Activated naive CD4-positive, alpha-beta T cell (primary cell): Measurements from ENCODE around the gene PARM1.

Experiments
- DNase-seq, 4 experiments: peaks; one replicate each; lab custom pipeline; 2025; lab: John Stamatoyannopoulos, UW

PARM1 gene

DNA sequence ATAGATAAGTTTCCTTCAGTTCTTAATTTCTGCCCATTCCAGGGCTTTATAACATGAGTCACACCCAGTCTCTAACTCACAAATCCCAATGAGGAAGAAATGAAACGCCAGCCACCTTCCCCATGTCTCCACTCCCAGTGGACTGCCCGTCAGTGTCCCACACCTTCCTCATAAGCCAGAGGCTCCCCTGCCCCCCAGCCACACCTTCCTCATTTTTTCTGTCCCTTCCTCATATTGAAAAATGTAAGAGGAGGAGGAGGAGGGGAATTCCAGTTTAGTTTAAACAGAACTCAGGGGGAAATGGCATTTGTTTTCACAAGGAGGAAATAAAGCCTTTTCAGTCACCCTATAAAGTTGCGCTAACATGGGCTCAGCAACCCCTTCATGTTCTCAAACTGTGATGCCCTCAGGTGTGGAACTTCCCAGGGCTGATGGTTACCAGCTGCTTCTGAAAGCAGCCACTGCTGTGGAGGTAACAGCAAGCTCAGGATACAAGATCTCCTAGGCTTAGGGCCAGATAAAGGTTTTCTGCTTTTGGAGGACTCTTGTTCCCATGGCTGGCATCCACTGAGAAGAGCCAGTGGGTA, 97.8 kb downstream of the PARM1 start:
- DNase-seq, result no peak

- no peak for DNase-seq
Measured at GRCh38 chr4:75031775-75032174, 98.9 kb downstream of the PARM1 start.

GRCh38 chr4:75034523-75034922, 101.6 kb downstream of the PARM1 start:
- no peak for DNase-seq

GRCh38 chr4:75035321-75035720, 102.4 kb downstream of the PARM1 start:
- DNase-seq, result no peak

DNA sequence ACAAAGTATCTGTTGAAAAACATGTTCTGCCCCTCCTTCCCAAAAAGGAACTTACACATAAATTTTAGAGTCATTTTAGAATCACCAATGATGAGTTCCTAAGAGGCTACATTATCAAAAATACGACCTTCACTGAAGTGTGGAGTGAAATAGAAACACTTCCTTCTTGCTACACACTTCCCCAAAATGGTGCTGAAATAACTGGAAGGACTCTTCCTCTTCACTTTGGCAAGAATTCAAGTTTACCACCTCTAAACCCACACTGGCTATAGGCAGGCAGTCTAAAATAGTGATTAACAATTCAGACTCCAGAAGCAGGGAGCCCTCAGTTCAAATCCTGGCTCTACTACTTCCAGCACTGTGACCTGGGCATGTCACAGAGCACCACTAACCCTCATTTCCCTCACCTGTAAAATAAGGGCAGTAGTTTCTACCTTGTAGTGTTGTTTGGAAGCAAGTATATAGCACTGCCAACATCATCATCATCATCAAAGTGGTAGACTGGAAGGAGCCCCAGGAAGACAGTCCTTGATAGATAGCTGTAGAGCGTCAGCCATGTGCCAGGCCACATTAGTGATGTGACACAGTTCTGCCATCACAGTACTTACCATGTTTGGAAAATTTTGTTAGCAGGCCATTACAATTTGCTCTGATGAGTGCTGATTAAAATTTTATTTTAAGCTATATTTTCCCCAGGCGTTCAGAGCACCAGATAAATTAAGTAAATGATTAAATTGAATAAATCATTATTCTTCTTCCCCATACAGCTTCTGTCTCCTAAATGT, 103.3 kb downstream of the PARM1 start:
- no peak for DNase-seq

GRCh38 chr4:75037252-75037651, 104.3 kb downstream of the PARM1 start:
- no peak for DNase-seq

- no peak for DNase-seq
Measured at GRCh38 chr4:75038376-75038775, 105.5 kb downstream of the PARM1 start.

GRCh38 chr4:75040703-75041102, 107.8 kb downstream of the PARM1 start:
- no peak for DNase-seq

DNA sequence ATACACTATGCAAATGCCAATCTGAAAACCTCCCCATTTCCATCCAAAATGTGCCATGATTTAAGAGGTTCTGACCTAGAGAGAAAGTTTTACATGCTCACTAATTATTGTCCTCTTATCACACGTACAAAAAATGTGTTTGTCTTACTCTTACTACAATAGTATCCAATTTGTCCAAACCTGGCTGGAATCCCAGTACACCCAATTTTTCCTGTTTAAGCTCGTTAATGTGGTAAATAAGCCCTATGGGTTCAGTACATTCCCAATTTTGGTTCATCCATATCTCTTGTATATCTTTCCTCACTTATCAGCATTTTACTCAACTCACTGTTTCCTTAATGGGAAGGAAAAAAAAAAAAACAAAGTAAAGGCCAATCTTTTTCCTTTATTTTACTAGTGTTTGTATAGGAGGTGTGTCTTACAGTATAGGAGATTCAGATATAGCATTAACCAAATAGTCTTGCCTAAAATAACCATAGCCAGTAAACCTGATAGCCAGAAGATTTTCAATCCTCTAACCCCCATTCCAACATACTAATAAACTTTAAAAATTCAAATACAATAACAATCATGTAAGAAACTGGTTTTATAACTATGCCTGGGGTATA, 109.8 kb downstream of the PARM1 start:
- no peak for DNase-seq

GRCh38 chr4:75046226-75046625, 113.3 kb downstream of the PARM1 start:
- DNase-seq, result no peak

DNA sequence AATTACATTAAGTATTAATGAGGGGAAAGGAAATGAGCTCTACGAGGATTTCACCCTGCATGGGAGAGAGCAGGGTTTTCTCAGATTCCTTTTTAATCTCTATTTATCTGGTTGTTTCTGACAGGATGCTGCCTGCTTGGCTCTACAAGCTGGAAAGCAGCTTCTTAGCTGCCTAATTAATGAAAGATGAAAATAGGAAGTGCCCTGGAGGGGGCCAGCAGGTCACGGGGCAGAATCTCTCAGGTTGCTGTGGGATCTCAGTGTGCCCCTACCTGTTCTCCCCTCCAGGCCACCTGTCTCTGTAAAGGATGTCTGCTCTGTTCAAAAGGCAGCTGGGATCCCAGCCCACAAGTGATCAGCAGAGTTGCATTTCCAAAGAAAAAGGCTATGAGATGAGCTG, 113.7 kb downstream of the PARM1 start:
- no peak for DNase-seq

DNA sequence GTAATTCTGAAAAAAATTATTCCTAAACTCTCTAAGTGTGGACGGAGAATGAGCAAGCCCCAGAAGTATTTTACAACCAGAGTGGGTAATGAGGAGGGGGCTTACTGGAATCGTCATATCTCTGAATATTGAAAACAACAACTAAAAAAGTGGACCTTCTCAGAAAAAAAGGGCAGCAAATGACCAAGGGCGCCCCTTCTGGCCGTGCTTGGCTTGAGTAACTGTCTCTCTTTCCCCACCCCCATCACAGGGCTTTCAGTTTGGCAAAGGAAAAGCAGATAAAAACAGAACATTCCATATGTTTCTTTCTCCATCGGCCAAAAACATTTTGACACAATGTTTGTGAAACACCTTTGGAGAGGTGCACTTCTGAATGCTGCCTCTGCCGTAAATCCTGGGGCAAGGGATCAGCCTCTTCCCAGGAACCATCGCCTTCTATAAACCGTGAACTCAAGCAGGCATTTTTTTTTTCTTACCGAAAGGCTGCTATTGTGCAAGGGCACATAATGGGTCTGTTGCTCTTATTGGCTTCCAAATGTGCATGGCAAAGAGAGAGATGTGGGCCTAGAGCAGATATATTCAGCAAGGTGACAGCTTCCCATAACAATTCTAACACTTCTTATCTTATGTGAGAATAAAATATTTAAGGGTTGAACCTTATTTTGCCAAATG, 115.4 kb downstream of the PARM1 start:
- DNase-seq, result no peak

DNA sequence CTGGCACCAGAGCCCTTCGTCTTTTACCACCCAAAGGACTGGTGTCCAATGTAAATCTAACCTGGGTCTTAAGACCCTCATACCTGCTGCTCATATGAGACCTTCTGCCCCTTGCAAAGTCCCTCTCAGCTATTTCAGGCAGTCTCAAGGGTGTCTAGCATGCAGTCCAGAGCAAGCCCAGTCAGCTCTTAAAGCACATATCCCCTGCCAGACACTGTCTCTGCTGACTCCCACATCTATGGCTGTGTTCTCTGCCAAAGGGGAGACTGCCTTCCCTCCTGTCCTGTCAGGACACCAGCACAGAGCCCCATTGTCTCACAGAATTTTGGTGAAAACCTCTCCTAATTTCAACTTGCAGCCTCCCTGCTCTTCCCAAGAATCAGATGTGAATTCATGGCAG, 118.5 kb downstream of the PARM1 start:
- no peak for DNase-seq

DNA sequence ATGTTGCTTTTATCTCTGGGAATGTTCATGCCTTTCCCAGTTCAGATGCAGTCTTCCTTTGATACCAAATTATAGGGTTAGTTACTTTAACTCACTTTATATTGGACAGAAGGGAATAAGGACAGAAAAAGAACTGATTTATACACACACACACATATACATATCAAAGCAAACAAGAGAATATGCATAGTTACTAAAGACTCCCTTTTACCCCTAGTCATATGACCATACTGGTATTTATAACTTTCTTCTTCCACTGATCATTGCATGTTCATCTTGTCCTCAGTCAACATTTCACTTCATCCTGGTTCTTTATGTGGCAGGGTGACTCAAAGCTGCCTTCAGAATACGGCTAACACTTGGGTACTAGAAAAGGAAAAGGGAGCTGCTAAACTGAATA, 120.4 kb downstream of the PARM1 start:
- DNase-seq, result no peak

GRCh38 chr4:75054078-75054477, 121.2 kb downstream of the PARM1 start:
- no peak for DNase-seq

GRCh38 chr4:75056277-75056676, 123.4 kb downstream of the PARM1 start:
- DNase-seq, result no peak

GRCh38 chr4:75057369-75057768, 124.5 kb downstream of the PARM1 start:
- DNase-seq, result no peak

GRCh38 chr4:75058486-75058885, 125.6 kb downstream of the PARM1 start:
- no peak for DNase-seq

- DNase-seq, result no peak
Measured at GRCh38 chr4:75063433-75063832, 130.5 kb downstream of the PARM1 start.

GRCh38 chr4:75065909-75066308, 133.0 kb downstream of the PARM1 start:
- no peak for DNase-seq

- DNase-seq, result no peak
Measured at GRCh38 chr4:75069493-75070074, 136.7 kb downstream of the PARM1 start.

- DNase-seq, result no peak
Measured at GRCh38 chr4:75071317-75071716, 138.4 kb downstream of the PARM1 start.

- no peak for DNase-seq
Measured at GRCh38 chr4:75080888-75081287, 148.0 kb downstream of the PARM1 start.
